ENCODE results near the gene CLSTN2.

DNA sequence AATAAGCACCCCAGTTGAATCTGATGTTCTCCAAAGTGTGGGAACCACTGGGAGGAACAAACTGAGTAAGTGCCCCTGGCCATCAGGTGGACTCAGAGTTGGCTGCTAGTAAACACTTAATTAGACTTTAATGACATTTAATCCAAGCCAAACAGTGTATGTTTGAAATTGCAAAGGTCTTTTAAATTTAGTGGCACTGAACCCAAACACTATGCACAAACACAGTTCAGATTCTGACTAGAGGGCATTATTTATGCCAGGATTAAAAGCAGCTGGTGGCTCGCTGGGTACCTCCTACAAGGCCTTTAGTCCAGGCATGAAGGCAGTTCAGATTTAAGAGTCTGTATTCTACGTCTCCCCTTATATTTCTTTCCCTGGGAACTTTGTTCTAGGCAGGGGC lies 264.8 kb downstream of the CLSTN2 start:
- TF ChIP-seq POLR2A (IDR thresholded peaks at IDR 0.05; ENCODE audit: low read depth, low read length) = no peak
- TF ChIP-seq POLR2AphosphoS5 (IDR thresholded peaks at IDR 0.05; ENCODE audit: low read depth, low read length) = no peak
- TF ChIP-seq SPI1 (IDR thresholded peaks at IDR 0.05; ENCODE audit: low read depth, low read length) = no peak
- no peak for TF ChIP-seq PAX5 (IDR thresholded peaks at IDR 0.05; ENCODE audit: insufficient read depth, low read length, severe bottlenecking)
- TF ChIP-seq TAF1 (IDR thresholded peaks at IDR 0.05; ENCODE audit: low read depth, low read length) = no peak
